CD4-positive, alpha-beta memory T cell (primary cell): ENCODE data around the gene DPH5. TPM values are rescaled to one million over a fixed set of nuclear protein-coding genes. Genes with fewer than 3 reads are reported as not detected.

Source experiments
- polyA plus RNA-seq, 2 donors: library from polyadenylated mRNA; unstranded; fragments of 300-500 nt; fragmentation: Illumina TruSeq; gene quantifications; one replicate each; pipeline ENCODE4 v1.2.3, GENCODE V29; 2021
- total RNA-seq, 2 experiments: library from RNA; stranded (reverse); gene quantifications; one replicate each; pipeline ENCODE4 v1.2.3, GENCODE V29; 2021

Gene DPH5
- total and polyA plus RNA-seq, 4 experiments from 2014 or later = 39.1 to 58.3 (median 50.4) TPM

Other genes starting within 250 kb of the DPH5 start
- 1 to 10 TPM; 2.5 to 4.2 TPM for gene EXTL2, start 130.9 kb downstream of the DPH5 start, total RNA-seq
- gene EXTL2, start 130.9 kb downstream of the DPH5 start, polyA plus RNA-seq = 1 to 10 TPM; 1.5 to 2.6 TPM
- gene SLC30A7, start 129.7 kb downstream of the DPH5 start, total RNA-seq = 10 to 100 TPM; 54.9 TPM
- 10 to 100 TPM; 11.3 to 14.5 TPM for gene SLC30A7, start 129.7 kb downstream of the DPH5 start, polyA plus RNA-seq
- 100 to 1,000 TPM; 363 to 366 TPM for gene S1PR1, start 211.2 kb upstream of the DPH5 start, total RNA-seq
- gene S1PR1, start 211.2 kb upstream of the DPH5 start, polyA plus RNA-seq = 100 to 1,000 TPM; 277 to 320 TPM